K562 (cell line): ENCODE data around the gene ZNF440.
"Not testable (repeated sequence)": the region's sequence is repeated elsewhere in the genome, so short reads cannot be mapped to it uniquely, and the experiment has no call there.

ENCODE experiments used
- BHLHE40 ChIP-seq: IDR thresholded peaks from 2 replicates; pipeline ENCODE4 v1.6.1; 2011; ENCODE audit warnings: low read length, improper control_type of control experiment
- EGR1 ChIP-seq: fragments of 450-650 bp; conservative IDR thresholded peaks from 2 replicates; pipeline ENCODE4 v1.6.1; 2017; ENCODE audit warnings: mild to moderate bottlenecking
- POLR2A ChIP-seq: fragments of 450-650 bp; conservative IDR thresholded peaks from 2 replicates; pipeline ENCODE4 v1.6.1; 2016
- TF ChIP-seq, protein P1 (sequence below), 3 experiments: IDR thresholded peaks in 2 of 3; conservative IDR thresholded peaks in 1 of 3; 2 replicates each; pipeline ENCODE4 v1.5.1; 2011 to 2012; ENCODE audit warnings: low read length in 3 of 3, mild to moderate bottlenecking in 3 of 3, control low read depth in 2 of 3, improper control_type of control experiment in 1 of 3, inconsistent platforms in 1 of 3, low read depth in 1 of 3, mixed read lengths in 1 of 3, moderate library complexity in 1 of 3; ENCODE audit not compliant: insufficient read depth in 2 of 3

DNA sequence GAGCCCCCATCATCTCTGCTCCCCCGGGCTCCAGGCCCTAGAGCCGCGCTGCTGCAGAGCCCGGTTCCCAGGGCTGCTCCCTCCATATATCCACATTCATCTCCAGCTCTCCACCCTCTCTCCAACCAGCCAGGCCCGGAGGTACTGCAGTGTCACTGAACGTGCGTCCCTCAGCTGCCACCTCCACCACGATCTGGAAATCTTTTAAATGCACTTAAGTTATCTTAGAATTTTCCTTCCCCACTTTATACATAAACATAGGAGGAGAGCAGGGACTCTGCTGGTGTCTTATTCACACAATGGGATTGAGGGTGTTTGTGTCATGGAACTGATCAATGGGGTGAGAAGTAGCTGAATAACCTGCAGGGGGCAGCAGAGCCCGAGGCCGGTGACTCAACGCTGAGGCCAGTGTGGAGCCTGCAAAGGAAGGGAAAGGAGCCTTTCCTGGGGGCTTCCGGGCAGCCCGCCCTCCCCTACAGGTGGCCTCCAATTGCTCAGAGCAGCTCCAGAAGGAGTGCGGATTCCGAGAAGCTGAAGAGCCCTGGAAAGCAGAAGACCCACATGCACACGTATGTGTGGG is 65.7 kb downstream of the ZNF440 start:
- TF ChIP-seq BHLHE40, EGR1, POLR2A: not testable (repeated sequence)
- TF ChIP-seq, protein P1, sequence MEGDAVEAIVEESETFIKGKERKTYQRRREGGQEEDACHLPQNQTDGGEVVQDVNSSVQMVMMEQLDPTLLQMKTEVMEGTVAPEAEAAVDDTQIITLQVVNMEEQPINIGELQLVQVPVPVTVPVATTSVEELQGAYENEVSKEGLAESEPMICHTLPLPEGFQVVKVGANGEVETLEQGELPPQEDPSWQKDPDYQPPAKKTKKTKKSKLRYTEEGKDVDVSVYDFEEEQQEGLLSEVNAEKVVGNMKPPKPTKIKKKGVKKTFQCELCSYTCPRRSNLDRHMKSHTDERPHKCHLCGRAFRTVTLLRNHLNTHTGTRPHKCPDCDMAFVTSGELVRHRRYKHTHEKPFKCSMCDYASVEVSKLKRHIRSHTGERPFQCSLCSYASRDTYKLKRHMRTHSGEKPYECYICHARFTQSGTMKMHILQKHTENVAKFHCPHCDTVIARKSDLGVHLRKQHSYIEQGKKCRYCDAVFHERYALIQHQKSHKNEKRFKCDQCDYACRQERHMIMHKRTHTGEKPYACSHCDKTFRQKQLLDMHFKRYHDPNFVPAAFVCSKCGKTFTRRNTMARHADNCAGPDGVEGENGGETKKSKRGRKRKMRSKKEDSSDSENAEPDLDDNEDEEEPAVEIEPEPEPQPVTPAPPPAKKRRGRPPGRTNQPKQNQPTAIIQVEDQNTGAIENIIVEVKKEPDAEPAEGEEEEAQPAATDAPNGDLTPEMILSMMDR (IDR thresholded peaks at IDR 0.05 in 2 of 3, conservative IDR thresholded peaks at IDR 0.05 in 1 of 3; ENCODE audit: insufficient read depth in 2 of 3, low read depth in 1 of 3, low read length in 3 of 3), result peak; percentile 24 to 57 (median 34); a peak in 5 of 6 replicates
